HG02943 (cell line): ENCODE data around the gene PDZD8.
"Not testable (repeated sequence)": the region's sequence is repeated elsewhere in the genome, so short reads cannot be mapped to it uniquely, and the experiment has no call there.

Experiments
- ATAC-seq: cut with Tn5 transposase; IDR thresholded peaks from one replicate; pipeline ENCODE4 v1.9.1; 2021; ENCODE audit warnings: mild to moderate bottlenecking, low read depth, moderate library complexity; ENCODE audit not compliant: unreplicated experiment

PDZD8 gene

GRCh38 chr10:117298219-117298618 is 77.0 kb downstream of the PDZD8 start:
- ATAC-seq: no peak

- no peak for ATAC-seq
Measured at GRCh38 chr10:117294735-117295134, 80.5 kb downstream of the PDZD8 start.

- no peak for ATAC-seq
Measured at GRCh38 chr10:117294039-117294645, 81.1 kb downstream of the PDZD8 start.

- not testable (repeated sequence) for ATAC-seq
Measured at GRCh38 chr10:117290872-117291271, 84.4 kb downstream of the PDZD8 start.

- no peak for ATAC-seq
Measured at GRCh38 chr10:117284716-117285494, 90.3 kb downstream of the PDZD8 start.

- ATAC-seq: no peak
Measured at GRCh38 chr10:117277675-117278074, 97.6 kb downstream of the PDZD8 start.

- no peak for ATAC-seq
Measured at GRCh38 chr10:117275121-117275520, 100.1 kb downstream of the PDZD8 start.

- ATAC-seq: no peak
Measured at GRCh38 chr10:117274509-117274908, 100.7 kb downstream of the PDZD8 start.

GRCh38 chr10:117273980-117274379 is 101.3 kb downstream of the PDZD8 start:
- no peak for ATAC-seq

GRCh38 chr10:117272195-117273076 is 102.8 kb downstream of the PDZD8 start:
- ATAC-seq: no peak

- no peak for ATAC-seq
Measured at GRCh38 chr10:117271427-117271826, 103.8 kb downstream of the PDZD8 start.

- no peak for ATAC-seq
Measured at GRCh38 chr10:117268907-117269306, 106.3 kb downstream of the PDZD8 start.

- no peak for ATAC-seq
Measured at GRCh38 chr10:117268258-117268657, 107.0 kb downstream of the PDZD8 start.

GRCh38 chr10:117266812-117267211 is 108.4 kb downstream of the PDZD8 start:
- ATAC-seq: no peak

GRCh38 chr10:117266400-117266799 is 108.8 kb downstream of the PDZD8 start:
- no peak for ATAC-seq

GRCh38 chr10:117264782-117265181 is 110.5 kb downstream of the PDZD8 start:
- ATAC-seq: no peak

- no peak for ATAC-seq
Measured at GRCh38 chr10:117262903-117263293, 112.3 kb downstream of the PDZD8 start.

GRCh38 chr10:117262291-117262902 is 112.8 kb downstream of the PDZD8 start:
- ATAC-seq: no peak

- ATAC-seq: no peak
Measured at GRCh38 chr10:117261501-117261900, 113.7 kb downstream of the PDZD8 start.

GRCh38 chr10:117260084-117260483 is 115.2 kb downstream of the PDZD8 start:
- no peak for ATAC-seq

- ATAC-seq: no peak
Measured at GRCh38 chr10:117259279-117259678, 116.0 kb downstream of the PDZD8 start.
